GM21360 (cell line): ENCODE data around the gene FPR1.

Source experiments
- ATAC-seq: cut with Tn5 transposase; IDR thresholded peaks from one replicate; pipeline ENCODE4 v1.9.1; 2021; ENCODE audit warnings: mild to moderate bottlenecking, moderate library complexity; ENCODE audit not compliant: unreplicated experiment

FPR1 gene

DNA sequence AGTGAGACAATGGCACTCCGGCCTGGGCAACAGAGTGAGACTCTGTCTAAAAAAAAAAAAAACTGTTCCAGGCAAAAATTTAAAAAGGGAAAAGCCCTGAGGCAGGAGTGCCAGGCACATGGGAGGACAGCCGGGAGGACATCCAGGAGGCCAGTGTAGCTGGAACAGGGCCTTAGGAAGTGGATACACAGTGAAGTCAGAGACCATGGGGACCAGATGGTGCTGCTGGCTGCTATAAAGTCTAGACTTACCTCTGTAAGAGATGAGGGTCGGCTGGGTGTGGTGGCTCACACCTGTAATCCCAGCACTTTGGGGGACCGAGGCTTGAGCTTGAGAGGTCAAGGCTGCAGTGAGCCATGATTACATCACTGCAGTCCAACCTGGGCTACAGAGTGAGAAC, 42.9 kb downstream of the FPR1 start:
- ATAC-seq: no peak

DNA sequence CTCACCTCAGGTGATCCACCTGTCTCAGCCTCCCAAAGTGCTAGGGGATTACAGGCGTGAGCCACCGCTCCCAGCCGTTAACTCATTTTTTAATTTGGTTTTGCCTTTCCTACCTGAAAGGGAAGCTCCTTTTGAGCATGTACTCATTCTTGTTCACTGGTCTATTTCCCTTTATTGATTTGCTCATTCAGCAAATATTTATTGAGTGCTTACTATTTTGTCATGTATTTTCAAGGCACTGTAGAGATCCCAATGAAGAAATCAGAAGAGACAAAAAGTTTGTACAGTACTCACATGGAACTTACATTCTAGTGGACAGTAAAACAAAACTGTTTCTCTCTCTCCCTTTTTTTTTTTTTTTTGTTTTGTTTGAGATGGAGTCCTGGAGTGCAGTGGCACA, 44.8 kb downstream of the FPR1 start:
- no peak for ATAC-seq

DNA sequence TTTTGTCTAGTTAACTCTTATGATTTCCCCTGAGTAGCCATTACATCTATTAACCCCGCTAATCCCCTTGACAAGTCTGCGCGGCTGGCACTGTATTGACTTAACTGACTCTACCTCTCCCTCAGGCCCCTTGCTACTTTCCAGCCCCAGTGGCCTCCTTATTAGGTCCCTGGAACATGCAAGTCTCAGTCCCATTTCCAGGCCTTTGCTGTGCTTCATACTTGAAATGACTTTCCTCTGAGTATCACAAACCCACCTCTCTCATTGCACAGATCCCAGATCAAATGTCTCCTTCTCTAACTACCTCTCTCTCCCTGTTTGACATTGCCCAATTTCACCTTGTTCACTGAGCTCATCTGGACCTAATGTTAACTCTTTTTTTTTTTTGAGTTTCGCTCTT, 45.4 kb downstream of the FPR1 start:
- ATAC-seq: no peak

DNA sequence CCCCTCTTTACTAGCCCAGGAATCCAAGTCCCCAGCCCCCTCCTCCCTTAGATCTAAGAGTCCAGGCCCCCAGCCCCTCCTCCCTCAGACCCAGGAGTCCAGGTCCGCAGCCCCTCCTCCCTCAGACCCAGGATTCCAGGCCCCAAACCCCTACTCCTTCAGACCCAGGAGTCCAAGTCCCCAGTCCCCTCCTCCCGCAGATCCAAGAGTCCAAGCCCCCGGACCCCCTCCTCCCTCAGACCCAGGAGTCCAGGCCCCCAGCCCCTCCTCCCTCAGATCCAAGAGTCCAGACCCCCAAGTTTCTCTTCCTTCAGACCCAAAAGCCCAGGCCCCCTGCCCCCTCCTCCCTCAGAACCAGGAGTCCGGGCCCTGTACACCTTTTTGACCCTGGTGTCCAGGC, 47.1 kb downstream of the FPR1 start:
- ATAC-seq: no peak

DNA sequence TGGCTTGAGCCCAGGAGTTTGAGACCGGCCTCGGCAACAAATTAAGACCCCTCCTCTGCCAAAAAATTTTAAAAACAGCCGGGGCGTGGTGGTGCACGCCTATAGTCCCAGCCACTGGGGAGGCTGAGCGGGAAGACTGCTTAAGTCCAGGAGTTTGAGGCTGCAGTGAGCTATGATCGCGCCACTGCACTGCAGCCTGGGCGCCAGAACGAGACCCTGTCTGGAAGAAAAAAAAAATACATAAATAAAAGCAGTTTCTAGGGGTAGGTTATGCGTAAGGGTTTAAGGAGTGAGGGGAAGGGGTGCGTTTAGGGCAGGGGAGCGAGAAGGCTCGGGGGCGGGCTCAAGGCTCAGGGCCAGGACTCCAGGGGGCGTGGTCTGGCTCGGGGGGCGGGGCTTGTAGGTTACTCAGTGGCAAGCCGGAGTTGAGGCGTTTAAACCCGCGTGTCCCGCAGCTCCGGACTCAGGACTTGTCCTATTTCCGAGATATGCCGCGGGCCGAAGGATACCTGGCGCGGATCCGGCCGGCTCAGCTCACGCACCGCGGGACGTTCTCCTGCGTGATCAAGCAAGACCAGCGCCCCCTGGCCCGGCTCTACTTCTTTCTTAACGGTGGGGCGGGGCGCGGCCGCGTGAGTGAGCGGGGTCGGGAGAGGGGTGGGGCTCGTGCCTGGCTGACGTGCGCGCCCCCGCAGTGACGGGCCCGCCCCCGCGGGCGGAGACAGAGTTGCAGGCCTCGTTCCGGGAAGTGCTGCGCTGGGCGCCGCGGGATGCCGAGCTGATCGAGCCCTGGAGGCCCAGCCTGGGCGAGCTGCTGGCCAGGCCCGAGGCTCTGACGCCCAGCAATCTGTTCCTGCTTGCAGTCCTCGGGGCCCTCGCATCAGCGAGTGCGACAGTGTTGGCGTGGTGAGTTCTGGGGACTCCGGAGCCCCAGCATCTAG, 47.8 kb downstream of the FPR1 start:
- peak; percentile 64 for ATAC-seq

DNA sequence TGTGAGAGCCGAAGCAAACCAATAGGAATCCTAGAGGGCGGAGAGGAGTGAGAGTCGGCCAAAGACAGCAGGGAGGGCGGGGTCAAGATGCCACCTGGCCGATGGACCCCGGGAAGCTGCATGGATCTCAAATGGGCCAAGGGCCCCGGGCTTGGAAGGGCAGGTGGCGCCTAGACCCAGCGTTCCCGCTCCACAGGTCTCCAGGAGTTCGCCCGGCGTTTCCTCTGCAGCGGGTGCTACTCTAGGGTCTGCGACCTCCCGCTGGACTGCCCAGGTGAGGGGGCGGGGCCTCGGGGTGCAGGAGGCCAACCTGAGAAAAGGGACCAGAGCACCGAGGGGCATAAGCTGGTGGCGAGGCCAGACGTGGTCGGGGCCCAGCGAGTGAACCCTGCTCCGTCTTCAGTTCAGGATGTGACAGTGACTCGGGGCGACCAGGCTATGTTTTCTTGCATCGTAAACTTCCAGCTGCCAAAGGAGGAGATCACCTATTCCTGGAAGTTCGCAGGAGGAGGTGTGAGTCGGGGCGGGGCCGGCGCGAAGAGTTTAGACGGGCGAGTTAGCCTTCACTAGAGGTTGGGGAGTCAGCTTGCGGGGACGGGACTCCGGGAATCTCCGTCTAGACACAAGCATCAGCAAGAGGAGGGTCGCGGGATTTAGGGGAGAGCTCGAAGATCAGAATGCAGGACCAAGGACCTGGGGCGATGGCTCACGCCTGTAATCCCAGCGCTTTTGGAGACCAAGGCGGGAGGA, 48.7 kb downstream of the FPR1 start:
- ATAC-seq: no peak

DNA sequence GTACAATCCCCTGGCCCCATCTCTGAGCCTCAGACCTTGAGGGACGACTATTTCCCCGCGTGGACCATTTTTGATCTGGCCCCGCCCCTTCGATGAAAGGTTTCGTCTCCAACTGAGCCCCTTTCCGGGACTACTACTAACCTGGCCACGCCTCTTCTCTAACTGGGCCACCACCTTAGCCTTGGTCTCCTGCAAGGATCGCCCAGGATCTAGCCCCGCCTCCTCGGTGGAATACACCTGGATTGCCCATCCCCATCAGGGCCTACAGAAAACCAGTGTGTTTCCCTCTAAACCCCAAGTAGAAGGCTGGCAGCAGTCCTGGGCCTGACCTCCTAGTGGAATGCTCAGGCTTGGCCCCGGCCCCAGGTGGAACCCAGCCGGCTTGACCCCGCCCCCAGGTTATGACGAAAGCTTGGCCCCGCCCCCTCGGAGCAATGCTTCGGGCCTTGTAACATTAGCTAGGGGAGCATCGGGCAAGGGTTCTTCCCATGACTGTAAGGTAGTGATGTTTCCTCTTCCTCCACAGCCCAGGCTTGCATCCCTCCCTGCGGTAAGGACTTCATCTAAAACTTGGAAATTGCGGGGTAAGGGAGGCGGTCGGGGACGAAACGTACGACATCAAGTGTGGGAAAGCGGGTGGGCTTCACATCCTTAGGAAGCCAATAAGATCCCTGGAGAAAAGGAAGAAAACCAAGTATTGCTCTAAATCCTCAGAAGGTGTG, 49.4 kb downstream of the FPR1 start:
- no peak for ATAC-seq

DNA sequence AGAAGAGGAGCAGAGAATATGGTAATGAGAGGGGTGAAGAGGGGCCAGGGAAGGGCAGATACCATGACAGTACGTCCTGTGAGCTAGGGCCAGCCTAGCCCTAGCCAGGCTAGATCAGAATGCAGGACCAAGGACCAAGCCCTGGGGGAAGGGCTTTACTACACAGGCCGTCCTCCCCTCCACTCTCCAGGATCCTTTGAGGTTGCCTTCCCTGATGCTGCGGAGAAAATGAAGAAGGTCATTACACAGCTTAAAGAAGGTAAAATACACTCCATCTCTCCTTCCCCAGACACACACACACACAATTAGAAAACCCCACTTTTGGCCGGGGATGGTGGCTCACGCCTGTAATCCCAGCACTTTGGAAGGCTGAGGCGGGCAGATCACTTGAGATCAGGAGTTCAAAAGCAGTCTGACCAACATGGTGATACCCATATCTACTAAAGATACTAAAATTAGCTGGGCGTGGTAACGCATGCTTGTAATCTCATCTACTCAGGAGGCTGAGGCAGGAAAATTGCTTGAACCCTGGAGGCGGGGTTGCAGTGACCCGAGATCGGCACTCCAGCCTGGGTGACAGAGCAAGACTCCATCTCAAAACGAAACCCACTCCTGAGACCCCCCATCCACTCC, 50.1 kb downstream of the FPR1 start:
- ATAC-seq: no peak

DNA sequence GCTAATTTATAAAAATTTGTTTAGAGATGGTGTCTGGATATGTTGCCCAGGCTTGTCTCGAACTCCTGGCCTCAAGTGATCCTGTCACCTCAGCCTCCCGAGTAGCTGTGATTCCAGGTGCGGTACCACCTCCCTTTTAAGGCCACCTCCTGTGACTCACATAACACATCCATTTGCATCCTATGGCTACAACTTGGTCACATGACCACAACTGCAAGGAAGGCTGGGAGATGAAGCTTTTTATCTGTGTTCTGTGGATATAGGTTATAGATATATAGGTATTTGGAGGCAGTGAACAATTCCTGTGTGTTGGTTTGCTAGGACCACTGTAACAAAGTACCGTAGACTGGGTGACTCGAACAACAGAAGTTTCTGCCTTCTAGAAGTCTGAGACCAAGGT, 52.5 kb downstream of the FPR1 start:
- no peak for ATAC-seq

DNA sequence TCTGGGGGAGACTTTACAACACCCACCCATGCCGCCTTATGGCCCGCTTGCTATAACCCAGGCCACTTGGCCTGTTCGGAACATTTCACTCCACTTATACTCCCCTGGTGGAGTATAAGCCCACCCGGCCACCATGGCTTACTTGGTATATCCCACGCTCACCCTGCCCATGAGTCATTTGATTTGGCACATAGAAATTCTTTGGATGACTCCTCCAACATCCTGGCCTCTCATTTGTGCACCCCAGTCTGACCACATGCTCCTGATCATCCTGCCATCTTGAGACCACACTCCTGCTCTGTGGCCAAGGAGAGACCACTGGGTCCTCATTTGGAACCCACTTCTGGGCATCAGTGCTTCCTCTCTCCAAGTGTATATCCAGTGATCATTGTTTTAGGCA, 53.4 kb downstream of the FPR1 start:
- ATAC-seq: no peak

DNA sequence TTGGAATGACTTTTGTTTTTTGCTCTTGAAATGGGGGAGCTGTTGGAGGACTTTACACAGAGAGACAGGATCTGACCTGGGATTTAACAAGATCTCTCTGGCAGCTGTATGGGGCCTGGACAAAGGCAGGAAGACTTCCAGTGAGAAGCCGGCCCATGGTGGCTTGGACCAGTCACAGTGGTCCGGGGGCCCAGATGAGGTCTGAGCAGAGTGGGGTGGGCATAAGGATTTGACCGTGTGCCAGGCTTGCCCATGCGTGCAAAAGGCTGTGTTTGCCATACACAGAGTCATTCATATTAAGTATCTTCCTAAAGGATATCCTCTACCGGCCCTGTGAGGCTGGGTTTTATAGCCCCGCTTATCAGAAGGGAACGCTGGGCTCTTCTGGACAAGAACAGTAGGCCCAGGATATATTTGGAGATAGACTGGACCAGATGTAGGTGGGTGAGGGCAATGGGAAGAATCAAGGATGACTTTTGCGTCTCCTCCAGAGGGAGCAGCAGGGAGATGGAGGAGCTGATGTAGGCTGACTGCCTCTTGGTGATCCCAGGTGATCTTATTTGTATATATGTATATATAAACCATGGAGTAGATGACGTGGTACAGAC, 54.4 kb downstream of the FPR1 start:
- ATAC-seq: no peak

DNA sequence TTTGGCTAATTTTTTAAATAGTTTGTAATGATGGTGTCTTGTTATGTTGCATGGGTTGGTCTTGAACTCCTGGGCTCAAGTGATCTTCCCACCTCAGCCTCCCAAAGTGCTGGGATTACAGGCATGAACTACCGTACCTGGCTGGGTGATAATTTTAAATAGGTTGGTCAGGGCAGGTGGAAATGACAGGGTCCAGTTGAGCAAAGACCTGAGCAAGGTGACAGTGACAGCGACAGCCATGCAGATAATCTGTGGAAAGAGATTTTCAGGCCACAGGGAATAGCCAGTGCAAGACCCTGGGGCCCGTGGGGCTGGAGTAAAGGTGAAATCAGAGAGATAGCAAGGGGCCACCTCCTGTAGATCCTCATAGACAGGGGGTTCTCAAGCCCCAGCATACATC, 55.1 kb downstream of the FPR1 start:
- ATAC-seq: no peak
